Measurements from ENCODE around the gene NAXD.

Gene NAXD

DNA sequence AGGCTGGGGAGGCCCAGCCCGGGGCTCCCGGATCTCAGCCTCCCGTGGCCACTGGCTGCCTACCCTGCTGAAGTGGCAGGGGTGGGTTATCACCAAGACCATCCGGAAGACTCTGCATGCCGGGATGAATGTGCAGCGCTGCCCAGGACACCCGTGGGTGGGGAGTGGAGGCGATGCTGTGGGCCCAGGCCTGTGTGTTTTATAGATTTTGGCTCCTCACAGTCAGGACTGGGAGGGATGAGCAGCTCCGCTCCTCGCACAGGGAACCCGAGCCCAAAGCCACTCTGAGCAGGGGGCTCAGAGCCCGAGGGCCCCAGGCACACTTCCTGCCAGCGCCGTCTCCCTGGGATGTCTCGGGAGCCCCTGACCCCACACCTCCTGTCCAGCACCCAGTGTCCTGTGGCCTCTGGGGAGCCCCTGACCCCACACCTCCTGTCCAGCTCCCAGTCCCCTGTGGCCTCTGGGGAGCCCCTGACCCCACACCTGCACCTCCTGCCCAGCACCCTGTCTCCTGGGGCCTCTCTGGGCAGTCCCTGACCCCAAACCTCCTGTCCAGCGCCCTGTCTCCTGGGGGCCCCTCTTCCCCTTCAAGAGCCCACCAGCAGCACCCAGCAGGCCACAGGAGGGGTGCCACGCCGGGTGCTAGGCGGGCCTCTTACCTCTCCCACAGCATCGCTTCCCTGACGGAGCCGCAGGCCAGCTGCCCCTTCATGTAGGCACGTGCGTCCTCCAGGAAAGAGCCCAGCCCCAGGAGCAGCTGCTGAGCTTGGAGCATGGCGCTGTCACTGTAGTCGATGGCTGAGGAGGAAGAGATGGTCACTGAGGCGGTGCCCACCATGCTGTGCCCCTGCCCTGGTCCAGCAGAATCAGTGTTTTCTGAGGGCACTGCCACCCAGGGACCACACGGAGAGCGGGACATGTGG, 31.4 kb downstream of the NAXD start:
- DNase-seq = no peak

DNA sequence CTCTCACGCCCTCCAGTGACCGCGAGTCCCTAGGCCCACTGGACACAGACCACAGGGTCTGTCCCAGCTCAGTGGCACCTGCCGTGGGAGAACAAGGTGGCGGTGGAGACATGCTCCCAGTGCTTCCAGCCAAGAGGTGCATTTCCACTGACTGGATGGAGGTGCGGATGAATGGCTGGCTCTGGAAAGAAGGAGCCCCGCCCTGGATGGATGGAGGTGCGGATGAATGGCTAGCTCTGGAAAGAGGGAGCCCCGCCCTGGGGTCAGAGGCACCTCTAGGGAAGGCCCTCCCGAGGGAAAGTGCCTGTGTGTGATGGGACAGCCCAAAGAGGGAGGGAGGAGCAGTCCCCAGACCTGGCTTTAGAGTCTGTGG, 32.0 kb downstream of the NAXD start:
- no peak for DNase-seq

DNA sequence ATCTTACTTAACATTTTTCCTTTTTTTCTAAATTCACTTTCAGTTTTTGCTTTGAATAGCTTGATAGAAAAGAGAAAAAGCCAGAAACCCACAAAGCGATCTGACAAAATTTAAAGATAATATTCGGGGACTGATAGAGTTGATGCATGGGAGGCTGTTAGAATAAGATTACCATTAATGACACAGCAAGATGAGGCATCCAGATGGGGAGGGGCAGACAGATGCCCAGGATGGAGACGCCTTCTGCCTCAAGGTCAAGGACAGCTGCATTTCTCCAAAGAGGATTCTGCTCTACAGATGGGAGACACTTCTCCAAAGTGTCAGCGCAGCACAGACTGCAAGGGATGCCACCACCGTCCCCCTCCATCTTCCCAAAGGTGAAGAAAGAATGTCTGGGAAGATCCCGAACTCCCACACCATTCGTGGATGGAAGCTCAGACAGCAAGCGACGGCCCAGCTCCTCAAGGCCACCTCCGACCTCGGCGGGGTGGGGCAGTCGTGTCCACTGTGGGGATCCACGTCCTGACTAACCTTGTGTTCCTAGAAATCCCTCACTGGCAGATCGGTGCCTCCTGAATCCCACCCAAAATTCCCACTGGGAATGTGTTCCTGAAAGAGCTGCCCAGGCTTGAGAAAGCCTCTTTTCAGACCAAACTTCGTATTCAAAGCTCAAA, 32.9 kb downstream of the NAXD start:
- DNase-seq = no peak

DNA sequence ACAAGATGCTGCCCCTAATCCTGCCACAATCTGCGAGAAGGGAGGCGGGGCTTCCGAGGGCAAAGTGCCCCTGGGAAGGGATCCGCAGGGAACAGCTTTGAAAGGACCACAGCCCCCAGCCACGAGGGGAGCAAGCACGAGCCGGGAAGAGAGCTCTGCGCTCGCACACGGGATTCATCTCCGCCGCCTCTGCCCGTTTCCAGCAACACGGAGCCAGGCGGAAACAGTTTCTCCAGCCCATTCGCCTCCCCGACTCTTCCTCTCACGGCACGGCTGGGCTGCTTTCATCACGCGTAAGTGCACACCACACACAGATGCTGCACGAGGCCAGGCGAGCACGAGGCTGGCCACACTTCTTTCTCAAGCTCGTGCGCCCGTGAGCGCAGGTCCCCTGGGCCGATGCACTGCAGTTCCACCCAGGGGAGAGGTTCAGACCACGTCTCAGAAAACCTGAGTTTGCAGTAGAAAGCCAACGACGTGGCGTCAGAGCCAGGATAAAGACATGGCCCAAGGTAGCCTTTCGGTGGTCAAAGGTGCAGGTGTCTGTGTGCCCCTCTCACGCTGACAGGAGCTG, 33.6 kb downstream of the NAXD start:
- DNase-seq = no peak

DNA sequence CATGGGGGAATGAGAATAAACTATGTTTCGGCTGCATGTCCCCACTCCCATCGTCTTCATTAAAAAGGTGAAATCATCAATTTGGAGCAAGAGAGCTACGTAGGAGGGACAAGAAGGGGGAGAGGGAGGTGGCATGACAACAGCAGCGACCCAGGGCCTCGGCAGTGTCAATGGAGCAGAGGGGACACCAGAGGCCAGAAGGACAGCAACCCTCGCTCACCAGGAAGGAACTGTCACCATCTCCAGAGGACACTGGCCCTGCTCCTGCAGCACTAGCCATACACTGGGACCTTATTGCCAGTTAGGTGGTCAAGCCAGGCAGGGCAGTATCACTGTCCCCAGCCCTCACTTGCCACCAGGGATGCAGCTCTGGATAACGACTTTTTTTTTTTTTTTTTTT, 34.2 kb downstream of the NAXD start:
- DNase-seq = no peak

DNA sequence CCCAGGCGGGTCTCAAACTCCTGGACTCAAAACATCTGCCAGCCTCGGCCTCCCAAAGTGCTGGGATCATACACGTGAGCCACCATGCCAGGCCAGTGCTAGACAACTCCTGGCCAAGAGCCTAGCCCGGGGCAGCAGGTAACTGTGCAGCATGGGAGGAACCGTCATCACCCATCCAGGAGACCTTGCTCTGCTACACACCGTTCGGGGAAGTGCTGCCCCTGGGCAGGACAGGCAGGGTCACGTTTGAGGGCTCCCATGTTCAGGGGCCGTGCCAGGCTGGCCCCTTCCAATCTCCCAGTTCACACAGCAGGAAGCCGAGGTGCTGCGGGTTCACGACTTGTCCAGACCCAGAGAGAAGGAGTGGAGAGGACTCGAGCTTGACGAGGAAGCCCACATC, 35.1 kb downstream of the NAXD start:
- DNase-seq = no peak

DNA sequence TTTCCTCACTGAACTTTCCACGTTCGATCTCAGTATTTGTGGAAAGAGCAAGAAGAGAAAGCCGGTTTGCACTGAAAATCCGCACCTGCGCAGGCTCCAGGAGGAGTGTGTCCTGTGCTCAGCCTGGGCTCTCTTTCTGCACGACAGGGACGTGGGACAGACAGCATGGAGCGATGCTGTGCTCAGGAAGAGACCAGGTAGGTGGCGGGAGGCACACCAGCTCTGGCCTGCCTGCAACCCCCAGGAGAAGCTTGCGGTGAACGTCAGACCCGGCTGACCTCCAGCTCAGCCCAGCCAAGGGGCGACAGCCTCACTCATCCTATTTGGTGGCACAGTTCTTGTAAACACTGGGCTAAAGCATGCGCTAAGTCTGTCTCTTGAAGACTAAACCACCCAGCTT, 35.9 kb downstream of the NAXD start:
- DNase-seq = no peak

DNA sequence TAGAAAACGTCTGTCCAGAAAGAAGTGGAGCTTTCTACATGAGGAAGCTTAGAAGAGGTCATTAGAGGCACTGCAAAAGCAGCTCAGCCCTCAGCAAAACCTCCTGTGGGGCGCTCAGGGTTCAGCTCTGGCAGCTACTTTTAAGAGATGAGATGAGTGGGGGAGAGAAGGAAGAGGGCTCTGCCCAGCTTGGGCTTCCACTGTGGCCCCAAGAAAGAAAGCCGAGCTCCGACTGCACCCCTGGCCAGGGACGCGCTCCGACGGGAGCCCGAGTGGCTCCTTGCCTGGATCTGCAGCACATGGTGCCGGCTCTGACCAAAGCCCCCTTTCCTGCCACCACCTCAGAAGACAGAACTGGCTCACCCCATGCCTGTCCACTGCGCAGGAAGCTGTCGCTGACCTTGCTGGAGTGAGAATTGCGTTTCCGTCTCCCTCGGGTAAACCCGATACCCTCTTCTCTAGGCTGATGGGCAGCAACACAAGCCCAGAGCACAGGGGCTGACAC, 36.4 kb downstream of the NAXD start:
- DNase-seq = no peak

DNA sequence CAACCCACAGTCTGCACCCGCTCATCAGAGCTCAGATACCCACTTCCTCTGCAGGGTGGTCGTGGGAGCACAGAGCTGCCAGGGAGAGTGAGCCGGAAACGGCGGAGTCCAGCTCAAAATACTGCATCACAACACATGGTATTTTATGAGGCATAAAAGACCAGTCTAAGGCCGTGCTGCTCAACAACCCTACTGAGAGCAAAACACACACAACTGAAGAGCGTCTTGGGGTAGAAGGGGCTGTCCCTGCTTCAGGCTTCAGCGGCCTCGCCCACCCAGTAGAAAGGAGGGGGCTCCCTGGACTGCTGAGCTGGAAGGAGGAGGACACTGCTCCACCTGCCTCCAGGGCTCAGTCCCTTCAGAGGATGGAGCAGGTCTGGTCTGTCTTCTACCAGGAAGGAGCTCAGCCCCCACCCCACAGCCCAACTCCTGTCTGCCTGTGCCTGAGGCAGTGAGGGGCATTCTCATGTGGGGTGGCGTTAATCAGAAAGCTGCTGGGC, 36.9 kb downstream of the NAXD start:
- no peak for DNase-seq

DNA sequence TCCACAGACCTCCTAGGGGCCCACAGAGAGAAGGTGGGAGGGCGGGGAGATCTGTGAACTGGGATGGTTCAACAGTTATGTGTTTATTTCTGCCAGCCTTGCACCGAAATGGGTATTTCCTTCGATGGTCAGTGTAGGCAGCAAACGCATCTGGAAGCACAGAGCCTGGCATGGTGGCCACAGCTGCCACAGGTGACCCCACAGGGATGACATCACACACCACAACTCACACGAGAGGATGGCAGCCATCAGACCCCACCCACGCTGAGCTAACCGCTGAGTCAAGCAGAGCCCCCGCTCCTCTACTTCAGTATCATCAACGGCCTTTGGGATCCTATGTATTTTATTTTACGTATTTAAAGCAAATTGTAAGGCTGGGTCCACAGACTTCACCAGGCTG, 37.4 kb downstream of the NAXD start:
- no peak for DNase-seq

DNA sequence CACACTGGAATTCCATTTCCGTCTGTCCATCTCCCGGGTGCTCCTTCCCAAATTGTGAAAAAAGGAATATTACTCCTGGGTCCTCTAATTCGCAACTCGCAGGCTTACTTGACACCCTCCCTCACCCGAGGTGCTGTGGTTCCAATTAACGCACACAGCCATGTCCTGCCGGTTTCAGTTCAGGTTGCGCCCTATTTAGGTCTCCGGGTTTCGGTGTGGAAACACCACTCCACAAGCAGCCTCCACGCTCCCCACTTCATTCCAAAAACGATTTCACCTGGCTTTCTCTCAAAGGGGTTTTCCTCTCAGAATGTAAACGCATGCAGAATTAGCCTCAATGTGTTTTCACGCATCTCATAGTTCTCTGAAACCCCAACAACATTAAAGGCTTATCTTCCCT, 37.9 kb downstream of the NAXD start:
- no peak for DNase-seq

DNA sequence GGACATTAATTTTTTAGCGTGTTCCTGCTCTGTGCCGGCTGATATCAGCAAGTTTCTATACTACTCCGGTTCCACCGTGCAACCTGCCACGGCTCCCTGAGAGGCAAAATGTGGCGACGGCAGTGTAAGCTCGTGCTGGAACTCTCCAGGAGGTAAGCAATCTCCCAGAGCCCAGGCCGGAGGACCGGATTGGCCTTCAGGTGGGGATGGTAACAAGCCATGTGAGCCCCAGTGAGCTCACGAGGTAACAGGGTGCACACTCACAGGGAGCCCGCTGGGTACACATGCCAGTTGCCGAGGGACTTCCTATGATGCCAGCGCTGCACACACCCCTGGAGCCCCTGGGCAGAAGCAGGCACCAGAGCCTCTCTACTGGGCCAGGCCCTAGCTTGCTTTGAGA, 38.5 kb downstream of the NAXD start:
- DNase-seq = no peak

DNA sequence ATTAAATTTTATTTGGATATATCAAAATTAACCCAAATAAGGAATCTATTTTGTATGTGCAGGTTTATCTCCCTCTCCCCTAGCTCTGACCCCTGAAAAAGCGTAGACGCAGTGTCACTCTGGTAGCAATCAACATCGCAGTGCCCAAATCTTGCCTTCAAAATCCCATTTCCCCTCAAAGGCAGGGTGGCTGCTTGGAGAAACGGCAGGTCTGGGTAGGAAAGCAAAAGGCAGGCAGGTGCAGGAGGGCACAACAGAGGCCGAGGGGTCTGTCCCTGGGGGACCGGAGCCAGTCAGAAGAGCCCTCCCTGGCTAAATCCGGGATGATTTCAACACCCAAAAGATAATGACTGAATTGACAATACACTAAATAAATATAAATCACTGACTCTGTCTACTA, 41.9 kb downstream of the NAXD start:
- no peak for DNase-seq

DNA sequence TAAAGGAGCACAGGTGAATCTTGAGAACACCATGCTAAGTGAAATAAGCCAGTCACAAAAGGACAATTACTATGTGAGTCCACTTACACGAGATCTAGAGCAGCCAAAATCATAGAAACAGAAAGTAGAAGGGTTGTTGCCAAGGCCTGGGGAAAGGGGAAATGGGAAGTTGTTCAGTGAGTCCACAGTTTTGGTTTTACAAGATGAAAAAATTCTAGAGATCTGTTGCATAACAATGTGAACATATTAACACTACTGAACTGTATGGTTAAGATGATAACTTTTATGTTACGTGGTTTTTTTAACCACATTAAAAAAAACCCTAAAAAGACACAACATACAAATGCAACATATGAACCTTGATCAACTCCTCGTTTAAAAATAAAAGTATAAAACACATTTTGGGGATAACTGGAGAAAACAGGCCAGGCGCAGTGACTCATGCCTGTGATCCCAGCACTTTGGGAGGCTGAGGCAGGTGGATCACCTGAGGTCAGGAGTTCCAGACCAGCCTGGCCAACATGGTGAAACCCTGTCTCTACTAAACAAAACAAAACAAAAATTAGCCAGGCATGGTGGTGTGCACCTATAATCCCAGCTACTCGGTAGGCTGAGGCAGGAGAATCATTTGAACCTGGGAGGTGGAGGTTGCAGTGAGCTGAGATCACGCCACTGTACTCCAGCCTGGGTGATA, 43.0 kb downstream of the NAXD start:
- peak; percentile 29 to 38 for DNase-seq

DNA sequence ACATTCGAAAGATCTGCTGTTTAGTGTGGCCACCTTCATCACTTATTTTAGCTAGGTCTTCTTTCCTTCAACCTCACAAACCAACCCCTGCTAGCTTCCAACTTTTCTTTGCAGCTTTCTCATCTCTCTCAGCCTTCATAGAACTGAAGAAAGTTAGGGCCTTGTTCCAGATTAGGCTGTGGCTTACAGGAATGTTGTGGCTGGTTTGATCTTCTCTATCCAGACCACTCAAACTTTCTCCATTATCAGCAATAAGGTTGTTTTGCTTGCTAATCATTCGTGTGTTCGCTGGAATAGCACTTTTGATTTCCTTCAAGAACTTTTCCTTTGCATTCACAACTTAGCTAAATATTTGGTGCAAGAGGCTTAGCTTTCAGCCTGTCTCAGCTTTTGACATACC, 45.9 kb downstream of the NAXD start:
- no peak for DNase-seq

DNA sequence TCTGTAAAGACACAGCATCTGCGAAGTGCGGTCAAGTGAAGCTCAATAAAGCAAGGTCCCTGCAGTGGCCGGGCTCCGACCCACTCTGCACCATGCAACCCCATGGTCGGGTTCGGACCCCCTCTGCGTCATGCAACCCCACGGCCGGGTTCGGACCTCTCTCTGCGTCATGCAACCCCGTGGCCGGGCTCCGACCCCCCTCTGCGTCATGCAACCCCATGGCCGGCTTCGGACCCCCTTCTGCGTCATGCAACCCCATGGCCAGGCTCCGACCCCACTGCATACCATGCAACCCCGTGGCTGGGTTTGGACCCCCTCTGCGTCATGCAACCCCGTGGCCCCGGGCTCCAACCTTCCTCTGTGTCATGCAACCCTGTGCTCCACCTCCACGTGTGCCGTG, 46.7 kb downstream of the NAXD start:
- no peak for DNase-seq

DNA sequence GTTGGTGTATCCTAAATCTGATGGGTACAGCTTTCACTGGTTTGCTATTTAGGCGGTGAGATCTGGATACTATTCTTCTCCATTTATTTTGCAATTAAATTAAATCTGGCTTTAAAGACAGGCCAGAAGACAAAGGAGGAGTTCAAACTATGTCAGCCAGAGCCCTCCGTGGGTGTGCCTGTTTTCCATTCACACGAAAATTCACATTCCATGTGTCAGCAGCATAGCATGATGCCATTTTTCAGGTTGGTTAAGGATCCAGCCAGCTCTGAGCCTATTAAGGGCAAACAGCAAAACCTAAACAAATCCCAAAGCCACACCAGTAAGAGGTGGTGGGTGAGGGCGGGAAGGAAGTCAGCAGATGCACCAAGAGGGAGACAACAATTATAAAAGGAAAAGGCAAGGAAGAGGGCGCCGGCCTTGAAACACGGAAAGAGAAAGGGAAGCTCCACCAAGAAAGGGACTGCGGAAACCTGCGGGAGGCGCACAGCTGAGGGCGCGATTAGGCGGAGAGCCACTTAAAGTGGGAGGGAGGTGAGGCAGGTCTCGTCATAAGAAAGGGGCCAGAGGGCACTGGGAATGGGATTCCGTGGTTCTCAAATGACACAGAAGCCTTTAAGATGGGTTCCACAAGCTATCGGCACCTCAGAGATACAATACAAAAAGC, 47.6 kb downstream of the NAXD start:
- no peak for DNase-seq

DNA sequence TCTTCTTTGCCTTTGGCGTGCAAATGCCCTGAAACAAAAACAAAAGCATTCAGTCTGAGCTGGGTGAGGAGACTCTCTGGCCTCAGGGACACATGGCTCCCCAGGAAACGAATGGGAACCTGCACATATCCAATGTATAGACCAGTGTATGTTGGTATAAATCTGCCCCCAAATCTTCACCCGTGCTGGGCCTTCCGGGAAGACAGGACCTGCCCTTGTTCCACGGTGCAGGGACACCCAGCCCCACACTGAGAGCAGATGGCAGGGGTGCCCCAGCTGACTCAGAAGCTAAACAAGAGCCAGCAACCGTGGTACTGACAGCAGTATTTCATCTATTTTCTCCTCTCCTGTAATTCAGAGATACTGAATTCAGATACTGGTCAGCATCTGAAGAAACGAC, 48.1 kb downstream of the NAXD start:
- no peak for DNase-seq

DNA sequence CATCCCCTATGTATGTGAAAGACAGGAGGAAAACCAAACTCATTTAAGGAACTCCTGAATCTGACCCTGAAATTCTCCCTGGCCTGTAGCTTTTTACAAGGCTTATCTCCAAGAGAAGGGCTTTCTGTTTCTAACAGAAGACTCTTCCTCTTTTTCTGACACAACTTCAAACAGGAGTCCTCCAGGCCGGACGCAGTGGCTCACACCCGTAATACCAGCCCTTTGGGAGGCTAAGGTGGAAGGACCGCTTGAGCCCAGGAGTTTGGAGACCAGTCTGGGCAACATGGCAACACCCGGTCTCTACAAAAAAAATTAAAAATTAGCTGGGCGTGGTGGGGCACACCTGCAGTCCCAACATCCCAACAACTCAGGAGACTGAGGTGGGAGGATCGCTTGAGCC, 48.7 kb downstream of the NAXD start:
- no peak for DNase-seq

DNA sequence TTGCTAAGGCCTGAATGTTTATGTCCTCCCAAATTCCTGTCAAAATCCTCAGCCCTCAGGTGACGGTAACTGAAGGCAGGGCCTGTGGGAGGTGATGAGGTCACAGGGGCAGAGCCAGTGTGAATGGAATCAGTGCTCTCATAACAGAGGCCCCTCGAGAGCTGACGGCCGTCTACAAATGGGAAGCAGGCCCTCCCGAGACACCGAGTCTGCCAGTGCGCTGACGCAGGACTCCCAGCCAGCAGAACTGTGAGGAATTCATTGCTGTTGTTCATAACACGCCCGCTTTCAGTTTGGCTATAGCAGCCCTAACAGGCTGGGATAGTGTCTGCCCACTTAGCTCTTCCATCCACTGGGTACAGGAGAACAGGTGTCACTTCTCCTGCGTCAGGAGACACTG, 49.3 kb downstream of the NAXD start:
- DNase-seq = no peak

DNA sequence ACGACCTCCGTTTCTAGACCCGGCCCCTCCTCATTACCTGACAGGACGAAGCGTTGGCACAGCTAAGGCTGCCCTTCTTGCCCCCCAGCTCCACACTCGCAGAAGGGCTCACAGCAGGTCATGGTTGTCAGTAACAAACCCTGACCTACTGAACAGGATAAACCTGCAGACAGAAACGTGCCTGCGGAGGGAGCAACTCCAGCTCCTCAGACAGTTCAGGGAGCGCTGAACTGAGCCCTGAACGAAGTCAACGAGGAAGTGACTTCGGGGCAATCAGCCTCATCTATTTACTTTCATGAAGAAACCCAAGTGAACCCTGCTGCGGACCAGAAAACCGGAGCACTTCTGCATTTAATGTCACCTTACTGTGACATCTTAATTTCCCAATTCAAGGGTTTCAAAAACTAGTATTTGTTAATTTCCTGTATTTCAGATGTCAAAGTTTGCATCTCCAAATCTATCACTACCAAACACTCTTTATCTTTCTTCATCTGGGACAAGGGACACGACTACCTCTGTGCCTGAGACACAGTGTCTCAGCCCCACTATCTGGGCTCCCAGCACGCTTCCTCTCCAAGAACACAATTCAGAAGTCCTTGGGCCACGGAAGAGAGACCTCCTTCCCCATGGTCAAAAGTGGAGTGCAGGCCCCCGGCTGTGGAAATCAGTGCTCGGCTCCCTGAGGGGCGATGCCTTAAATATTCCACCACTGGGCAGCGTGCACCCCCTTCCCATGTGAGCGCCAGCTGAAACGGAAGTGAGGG, 50.3 kb downstream of the NAXD start:
- peak; percentile 15 to 54 for DNase-seq

DNA sequence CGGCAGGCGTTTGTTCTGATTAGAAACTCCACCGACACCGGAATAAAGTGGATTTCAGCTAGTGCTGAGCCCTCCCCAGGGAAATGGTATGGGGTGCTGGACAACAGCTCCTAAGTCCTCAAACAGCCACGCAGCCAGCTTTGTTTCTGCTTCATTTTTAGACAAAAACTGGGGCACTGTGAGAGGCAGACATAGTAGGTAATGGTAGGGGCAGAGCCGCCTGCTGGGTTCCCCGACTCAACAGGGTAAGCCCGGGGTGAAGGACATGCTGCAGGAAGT, 50.8 kb downstream of the NAXD start:
- DNase-seq = no peak

All from CD4-positive, alpha-beta T cell treated with Interleukin-4 for 1 hour (primary cell).